SU-DHL-6 (cell line): ENCODE results near the gene CDC42EP5.

Source experiments
- CTCF ChIP-seq: fragments of 200-600 bp; sonication (generic); IDR thresholded peaks from one replicate; pipeline ENCODE4 v1.5.1; 2017; ENCODE audit warnings: antibody characterized with exemption, mild to moderate bottlenecking, low read length, moderate library complexity; ENCODE audit not compliant: insufficient read depth, poor library complexity, severe bottlenecking
- EZH2phosphoT487 ChIP-seq: fragments of 200-600 bp; sonication (generic), shearing (Covaris generic); conservative IDR thresholded peaks from 2 replicates; pipeline ENCODE4 v1.6.1; 2018; ENCODE audit warnings: mild to moderate bottlenecking, antibody characterized with exemption, low read length, moderate library complexity, mixed read lengths

GRCh38 chr19:54444737-54445136 lies 28.4 kb downstream of the CDC42EP5 start:
- TF ChIP-seq CTCF, result no peak
- no peak for TF ChIP-seq EZH2phosphoT487
